Fibroblast of skin of right quadriceps (primary cell): ENCODE measurements around the gene KPNA6.
"Not testable (repeated sequence)": the region's sequence is repeated elsewhere in the genome, so short reads cannot be mapped to it uniquely, and the experiment has no call there.

Source experiments
- DNase-seq: peaks from one replicate; pipeline ENCODE4 v3.0.0-alpha.2; 2013

The KPNA6 gene

DNA sequence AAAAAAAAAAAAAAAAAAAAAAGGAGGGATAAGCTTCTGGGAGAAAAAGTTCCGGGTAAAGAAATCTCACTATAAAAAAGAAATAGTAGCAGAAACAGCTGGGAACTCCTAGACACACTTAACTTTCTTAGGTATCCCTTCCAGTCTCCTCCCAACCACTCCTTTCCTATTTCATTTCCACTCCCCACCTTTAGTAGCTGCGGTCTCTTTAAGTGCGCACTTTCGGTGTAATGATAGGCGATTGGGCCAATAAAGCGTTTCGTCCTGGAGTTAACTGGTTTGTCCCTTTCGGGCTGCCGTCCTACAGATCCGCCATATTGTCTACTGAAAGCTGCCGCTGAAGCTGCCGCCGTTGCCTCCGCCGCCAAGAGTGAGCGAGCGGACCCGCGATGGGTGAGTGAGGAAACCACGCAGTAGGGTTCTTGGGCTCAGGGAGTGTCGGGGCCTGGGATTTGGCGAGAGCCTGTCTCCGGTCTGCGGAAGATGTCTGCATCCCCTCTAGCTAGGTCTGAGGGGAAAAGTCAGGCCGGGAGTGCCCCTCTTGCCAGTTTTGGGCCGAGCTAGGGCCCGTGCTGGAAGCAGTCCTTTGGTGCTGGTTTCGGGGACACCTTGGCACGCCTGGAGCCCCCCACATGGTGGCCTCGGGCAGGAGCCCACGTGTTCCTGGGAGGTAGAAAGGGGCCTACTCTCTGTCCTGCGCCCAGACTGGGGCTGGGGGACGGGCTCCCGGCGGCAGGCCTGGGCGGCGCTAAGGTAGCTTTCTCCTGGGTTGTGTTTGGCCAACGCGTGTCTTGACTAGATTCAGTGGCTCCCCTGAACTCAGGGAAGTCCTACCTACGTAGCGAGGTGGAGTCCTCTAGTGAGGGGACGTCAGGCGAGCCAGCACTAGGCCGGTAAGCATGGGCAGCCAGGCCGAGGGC lies at the start of gene KPNA6:
KPNA6 (plus strand) TSS at position 315 of the 920 bp plus-strand sequence; CDS start at position 390, 75 bp downstream.
- DNase-seq, result peak; percentile 97

DNA sequence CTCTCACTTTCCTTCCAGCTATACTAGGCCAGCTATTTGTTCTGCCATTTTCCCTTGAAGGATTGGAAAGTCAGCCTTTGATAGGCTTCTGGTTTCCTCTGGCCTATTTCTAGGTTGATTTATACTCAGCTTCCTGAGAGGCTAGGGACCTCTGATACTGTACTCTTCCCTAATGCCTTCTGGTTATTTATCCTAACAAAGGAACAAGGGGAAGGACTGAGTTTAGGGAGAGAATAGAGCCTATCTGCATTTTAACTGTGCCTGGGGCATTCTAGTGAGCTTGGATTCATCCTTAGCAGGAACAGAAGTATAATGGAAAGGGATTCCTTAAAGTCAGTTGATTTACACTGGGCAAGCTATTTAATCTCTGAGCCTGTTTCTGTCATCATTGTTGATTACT lies 46.9 kb upstream of the KPNA6 start:
- no peak for DNase-seq

DNA sequence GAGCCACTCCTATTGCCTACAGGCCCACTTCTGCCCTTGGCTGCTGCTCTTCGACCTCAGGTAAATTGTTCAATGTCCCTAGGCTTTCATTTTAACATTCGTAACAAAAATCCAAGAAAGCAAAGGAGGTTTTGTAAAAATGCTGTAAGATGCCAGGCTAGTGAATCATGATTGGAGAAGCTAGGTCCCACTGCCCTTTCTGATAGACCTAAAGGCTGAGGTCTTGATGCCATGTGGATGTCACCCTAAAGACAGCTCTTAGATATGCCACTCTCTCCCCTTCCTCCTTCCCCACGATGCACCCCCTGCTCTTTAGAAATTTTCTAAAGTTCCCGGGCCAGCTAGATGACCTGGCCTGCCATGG lies 45.0 kb upstream of the KPNA6 start:
- peak; percentile 29 for DNase-seq

DNA sequence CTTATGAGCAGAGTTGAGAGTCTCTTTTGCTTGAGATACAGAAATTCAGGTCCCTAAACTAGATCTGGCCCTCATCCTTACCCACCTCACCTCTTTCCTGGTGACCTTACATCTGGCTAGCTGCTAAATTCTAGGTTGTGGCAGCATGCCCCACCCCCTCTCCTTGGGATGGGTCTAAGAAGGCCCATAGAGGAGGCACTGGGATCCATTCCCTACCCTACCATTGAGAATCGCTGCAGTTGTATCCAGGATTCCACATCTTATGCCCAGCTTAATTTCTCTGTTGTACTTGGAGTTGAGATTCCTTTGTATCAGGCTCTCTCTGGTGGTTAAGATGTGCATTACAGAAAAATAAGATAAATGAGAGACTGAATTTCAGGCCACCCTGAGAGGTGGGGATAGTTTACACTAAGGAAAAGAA lies 44.6 kb upstream of the KPNA6 start:
- DNase-seq, result peak; percentile 77

DNA sequence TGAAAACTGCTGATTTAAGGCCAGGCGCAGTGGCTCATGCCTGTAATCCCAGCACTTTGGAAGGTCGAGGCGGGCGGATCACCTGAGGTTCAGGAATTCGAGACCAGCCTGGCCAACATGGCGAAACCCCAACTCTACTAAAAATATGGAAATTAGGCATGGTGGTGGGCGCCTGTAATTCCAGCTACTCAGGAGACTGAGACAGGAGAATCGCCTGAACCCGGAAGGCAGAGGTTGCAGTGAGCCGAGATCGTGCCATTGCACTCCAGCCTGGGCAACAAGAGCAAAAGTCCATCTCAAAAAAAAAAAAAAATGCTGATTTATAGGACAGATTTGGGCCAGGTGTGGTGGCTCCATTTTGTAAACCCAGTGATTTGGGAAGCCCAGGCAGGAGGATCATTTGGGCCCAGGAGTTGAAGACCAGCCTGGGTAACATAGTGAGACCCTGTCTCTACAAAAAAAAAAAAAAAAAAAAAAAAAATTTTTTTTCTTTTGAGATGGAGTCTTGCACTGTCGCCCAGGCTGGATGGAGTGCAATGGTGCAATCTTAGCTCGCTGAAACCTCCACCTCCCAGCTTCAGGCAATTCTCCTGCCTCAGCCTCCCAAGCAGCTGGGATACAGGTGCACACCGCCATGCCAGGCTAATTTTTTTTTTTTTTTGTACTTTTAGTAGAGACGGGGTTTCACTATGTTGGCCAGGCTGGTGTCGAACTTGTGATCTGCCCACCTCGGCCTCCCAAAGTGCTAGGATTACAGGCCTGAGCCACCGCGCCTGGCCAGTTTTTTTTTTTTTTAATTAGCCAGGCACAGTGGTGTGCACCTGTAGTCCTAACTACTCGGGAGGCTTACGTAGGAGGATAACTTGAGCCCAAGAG lies 42.0 kb upstream of the KPNA6 start:
- DNase-seq, result not testable (repeated sequence)

DNA sequence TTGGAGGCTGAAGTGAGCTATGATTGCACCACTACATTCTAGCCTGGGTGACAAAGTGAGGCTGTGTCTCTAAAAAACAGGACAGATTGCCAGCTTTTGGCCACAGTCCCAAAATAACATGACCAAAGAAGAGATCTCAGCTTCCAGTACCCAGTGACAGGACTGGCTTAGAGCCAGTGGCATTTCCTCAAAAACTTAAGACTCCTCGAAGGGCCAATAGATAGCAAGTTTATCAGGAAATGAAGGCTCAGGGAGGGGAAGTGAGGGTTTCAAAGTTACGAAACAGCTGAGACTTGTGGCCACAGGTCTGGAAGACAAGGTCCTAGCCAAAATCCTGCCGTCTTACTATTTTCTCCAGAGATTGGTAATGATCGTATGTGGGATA lies 41.4 kb upstream of the KPNA6 start:
- peak; percentile 84 for DNase-seq

DNA sequence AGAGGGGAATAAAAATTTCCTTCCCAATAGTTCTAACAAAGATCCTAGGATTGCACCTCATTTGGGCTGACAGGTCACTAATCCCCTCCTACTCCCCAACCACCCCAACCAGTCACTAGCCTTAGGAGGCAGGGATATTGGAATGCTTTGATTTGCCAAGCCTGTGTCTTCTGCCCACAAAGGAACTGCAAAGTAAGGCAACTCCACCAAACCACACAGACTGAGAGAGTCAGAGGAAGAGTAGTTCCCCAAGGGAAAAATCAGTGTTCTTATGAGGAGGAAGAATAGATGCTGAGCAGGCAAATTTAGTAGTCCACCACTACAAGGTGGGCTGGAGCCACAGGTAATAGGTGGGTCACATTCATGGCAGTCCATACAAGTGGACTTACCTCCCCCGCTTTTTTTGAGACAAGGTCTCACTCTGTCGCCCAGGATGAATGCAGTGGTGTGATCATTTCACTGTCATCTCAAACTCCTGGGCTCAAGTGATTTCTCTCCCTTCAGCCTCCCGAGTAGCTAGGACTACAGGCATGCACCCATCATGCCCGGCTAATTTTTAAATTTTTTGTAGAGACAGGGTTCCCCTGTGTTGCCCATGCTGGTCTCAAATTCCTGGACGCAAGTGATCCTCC lies 38.8 kb upstream of the KPNA6 start:
- peak; percentile 70 for DNase-seq

DNA sequence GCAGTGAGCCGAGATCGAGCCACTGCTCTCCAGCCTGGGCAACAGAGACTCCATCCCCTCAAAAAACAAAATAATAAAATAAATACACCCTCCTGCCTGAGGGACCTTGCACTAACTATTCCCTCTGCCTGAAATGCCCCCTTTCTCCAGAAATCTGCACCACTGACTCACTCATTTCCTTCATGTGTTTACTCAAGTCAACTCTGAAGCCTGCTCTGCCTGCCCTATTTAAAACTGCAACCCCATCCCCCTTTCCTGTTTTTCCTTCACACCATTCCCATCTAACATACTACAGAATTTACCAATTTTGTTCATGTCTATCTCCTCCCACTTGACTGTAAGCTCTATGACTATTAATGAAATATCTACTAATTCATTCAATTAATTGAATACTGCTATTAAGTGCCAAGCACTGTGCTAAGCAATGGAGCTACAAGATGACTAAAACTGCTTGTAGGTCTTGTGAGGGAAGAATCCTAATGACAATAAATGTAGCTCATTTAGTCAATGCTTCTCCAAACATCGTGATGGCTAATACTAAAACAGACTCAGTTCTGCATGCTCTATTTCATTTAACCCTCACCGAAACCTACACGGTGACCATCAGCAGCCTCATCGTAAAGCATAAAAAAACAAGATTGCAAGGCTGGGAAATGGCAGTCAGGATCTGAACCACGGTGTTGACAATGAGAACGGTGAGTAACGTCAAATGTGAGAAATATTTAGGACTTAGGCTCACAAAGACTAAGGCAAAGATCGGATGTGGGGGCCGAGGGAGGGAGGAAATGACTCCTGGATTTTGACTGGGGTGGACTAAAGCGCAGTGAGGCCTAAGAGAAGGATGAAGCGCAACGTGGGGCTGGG lies 35.9 kb upstream of the KPNA6 start:
- peak; percentile 79 for DNase-seq

DNA sequence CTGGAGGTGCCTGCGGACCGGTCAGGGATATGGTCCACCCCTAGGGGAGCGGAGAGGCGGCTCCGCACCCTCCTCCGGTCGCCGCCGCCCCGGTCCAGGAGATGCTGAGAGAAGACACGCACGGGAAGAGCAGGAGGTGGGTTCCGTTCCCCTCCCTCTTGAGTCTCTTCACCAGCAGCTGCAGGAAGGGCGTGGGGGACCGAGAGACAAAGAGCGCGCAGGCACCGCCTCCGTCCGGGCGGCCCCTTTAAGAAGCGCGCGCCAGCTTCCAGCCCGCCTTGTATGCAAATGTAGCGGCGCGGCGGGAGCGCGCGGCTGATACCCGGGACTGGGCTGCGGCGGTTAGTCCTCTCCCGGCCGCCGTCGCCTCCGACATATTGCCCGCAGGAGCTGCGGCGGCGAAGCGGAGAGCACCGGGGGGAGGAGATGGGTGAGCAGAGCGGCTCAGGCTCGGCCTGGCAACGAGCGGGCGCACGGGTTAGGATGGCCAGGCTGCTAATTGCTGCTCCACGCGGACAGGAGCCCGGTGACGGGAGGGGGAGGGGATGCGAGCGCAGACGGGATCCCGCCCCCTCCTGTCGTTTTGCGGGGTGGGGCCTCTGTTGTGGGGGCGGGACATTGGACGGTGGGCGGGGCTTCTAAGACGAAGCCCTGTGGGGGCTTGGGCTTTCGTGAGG lies 35.1 kb upstream of the KPNA6 start, which contains the start of gene TMEM39B:
TMEM39B (plus strand) TSS at position 318 of the 677 bp plus-strand sequence; CDS start at position 427, 109 bp downstream.
- peak; percentile 97 for DNase-seq

DNA sequence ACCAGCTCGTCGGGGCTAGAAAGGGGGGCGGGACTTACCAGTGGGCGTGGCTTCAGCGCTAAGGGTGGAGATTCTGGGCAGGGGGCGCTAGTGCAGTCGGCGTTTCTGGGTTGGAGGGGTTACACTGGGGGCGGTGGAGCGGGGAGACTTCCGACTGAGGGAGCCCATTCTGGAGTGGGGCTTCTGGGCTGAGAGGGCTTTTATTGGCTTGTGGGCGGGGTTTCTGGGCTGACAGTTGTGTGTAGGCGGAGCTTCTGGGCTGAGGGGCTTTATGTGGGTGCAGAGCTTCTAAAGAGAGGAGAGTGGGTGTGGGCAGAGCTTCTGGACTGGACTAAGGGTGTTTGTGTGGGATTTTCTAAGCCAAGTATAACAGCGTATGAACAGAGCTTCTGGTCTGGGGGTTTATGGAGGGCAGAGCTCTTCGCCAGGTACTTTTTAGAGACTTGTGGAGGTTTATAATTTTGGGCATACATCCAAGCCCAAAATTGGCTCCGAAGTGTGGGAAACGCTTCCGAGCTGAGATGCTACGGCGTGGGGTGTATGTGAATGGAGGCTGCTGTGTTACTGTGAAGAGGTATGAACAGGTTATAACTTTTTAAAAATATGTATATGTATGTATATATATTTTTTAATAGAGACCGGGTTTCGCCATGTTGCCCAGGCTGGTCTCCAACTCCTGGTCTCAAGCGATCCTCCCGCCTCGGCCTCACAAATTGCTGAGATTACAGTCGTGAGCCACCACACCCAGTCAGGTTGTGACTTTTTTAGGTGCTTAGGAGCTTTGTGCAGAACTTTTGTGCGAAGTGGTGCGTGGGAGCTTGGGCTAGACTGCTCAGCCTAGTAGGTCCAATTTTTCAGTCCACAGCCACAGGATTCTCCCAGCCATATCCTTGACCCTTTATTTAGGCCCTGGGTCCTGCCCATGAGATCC lies 34.3 kb upstream of the KPNA6 start:
- DNase-seq, result no peak

DNA sequence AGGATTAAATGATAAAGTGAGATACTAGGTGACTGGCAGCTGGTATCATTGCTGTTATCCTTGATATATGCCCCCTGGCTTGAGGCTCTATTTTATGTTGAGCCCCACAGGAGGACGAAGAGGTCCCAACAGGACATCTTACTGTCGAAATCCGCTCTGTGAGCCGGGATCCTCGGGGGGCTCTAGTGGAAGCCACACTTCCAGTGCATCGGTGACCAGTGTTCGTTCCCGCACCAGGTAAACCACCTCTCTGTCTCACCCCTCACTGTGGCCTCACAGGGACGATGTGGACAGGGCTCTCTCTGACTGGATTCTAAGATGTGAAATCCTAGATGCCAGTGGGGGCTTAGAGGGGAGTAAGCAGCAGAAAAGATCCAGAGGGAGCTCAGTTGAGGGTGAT lies 33.0 kb upstream of the KPNA6 start:
- no peak for DNase-seq

DNA sequence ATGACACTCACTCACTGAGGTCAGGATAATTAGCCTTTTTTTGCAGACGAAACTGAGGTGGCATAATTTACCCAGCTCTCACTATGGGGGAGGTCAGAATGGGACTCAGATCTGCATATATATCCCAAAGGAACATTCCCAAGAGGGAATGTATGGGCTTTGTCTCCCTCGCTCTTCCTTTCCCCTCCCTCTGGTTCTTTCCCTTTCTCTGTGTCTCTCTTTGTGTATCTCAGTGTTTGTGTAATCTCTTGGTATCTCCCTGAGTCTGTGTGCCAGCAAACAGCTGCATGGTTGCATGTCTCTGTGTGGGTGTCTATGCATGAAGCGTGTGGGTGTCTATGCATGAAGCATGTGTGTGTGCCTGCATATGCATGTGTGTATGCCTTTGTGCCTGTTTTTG lies 30.4 kb upstream of the KPNA6 start:
- DNase-seq, result no peak

DNA sequence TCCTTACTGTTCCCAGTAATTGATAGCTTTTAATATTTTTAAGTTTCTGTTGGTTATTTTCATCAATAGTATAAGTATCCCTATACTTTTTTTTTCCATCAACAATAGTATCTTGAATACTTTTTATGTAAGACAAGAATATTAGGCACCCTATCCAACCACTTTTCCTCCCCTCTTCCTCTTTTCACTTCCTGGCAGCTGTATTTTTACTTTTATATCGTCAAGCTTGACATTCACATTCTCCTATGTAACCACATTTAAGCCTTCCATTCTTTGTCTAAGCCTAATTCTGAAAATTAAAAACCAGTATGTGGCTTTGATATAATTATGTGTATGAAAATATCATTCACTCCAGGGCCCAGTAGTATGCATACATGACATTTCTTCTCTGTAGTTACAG lies 25.8 kb upstream of the KPNA6 start:
- no peak for DNase-seq

DNA sequence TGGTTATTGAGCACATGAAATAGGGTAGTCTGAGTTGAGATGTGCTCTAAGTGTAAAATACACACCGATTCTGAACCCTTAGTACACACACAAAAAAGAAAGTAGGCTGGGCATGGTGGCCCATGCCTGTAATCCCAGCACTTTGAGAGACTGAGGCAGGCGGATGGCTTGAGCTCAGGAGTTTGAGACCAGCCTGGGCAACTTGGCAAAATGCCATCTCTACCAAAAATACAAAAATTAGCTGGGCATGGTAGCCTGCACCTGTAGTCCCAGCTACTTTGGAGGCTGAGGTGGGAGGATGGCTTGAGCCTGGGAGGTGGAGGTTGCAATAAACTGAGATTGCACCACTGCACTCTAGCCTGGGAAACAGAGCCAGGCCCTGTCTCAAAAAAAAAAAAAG lies 21.5 kb upstream of the KPNA6 start:
- DNase-seq, result not testable (repeated sequence)

DNA sequence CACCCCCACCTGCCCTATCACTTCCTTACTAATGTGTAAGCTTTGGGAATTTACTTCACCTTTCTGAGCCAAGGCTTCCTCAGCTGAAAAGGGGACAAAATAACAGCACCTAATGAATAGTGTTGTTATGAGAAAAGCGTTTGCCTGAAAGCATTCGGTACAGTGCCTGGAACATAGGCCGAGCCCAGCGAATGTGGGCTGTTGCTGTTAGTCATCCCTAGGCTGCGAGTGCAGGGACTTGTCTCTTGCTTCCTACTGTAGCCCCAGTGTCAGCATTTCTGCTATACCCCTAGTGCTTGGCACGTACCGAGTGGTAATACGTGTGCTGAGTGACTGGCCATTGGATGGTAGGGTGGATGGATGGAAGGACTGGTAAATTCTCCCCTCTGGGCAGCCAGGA lies 16.7 kb upstream of the KPNA6 start:
- DNase-seq, result no peak

DNA sequence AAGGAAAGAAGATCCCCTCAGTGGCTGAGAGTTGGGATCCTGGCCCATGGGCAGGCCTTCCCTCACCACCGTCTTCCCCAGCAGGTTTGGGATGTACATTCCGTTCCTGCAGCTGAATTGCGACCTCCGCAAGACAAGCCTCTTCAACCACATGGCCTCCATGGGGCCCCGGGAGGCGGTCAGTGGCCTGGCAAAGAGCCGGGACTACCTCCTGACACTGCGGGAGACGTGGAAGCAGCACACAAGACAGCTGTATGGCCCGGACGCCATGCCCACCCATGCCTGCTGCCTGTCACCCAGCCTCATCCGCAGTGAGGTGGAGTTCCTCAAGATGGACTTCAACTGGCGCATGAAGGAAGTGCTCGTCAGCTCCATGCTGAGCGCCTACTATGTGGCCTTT lies 16.3 kb upstream of the KPNA6 start:
- DNase-seq, result no peak

DNA sequence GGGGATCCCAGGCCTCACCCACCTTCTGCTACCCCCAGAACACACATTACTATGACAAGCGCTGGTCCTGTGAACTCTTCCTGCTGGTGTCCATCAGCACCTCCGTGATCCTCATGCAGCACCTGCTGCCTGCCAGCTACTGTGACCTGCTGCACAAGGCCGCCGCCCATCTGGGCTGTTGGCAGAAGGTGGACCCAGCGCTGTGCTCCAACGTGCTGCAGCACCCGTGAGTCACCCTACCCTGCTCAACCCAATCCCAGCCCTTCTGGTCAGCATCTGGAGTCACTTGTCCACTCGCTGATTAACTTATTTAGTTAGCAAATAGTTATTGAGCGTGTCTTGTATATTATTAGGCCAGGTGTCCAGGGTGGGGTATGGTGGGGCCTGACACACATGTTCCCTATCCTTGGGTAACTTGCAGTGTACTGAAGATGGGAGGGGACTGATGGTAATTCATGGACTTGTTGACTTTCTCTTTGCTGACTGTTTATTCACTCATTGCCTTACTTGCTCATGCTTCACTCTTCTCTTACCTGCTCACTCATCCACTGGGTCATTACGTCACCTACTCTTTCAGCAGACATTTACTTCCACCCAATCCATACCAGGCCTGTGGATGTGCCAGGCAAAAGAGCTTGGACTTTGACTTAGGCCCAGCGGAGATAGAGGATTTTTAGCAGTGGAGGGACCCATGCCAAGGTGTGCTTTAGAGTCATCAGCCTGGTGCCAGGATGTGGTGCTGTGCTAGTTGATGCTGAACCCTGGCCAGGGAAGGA lies 12.9 kb upstream of the KPNA6 start:
- DNase-seq, result no peak

DNA sequence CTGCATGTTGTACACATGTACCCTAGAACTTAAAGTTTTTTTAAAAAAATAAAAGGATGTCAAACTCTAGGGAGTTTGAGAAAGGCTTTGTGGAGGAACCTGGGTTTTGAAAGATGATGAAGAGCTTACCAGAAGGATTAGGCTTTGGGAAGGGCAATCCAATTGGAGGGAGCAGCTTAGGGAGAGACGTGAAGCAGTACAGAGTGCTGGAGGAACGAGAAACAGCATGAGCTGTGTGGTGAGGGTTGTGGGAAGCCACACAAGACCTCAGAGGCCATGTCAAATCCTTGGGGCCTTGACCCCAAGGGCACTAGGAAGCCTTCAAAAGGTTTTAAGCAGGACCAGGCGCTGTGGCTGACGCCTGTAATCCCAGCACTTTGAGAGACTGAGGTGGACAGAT lies 8.4 kb upstream of the KPNA6 start:
- DNase-seq, result no peak

DNA sequence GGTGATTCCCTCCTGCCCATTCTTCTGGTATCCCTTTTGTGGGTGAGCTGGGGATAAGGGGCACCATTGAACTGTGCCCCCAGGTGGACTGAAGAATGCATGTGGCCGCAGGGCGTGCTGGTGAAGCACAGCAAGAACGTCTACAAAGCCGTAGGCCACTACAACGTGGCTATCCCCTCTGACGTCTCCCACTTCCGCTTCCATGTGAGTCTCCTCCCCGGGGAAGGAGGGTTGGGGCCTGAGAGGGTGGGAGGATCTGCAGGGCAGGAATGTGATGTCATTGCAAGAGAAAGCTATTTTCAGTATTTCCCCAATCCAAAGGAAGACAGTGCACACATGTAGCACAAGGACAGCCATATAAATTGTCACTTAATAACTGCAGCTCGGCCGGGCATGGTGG lies 7.5 kb upstream of the KPNA6 start:
- peak; percentile 20 for DNase-seq
